Common myeloid progenitor, CD34-positive (primary cell): ENCODE results near the gene WLS.

ENCODE experiments used
- CTCF ChIA-PET: fragments of 350-600 bp; sonication (Branson Sonifier 250); formaldehyde crosslinking; loops from one replicate; lab custom pipeline; 2021; ENCODE audit warnings: antibody characterized with exemption; lab: Charles Lee
- POLR2A ChIA-PET: fragments of 350-600 bp; sonication (Branson Sonifier 250); formaldehyde crosslinking; loops from one replicate; lab custom pipeline; 2021; ENCODE audit warnings: antibody characterized with exemption; lab: Charles Lee
- DNase-seq, 3 donors: peaks; one replicate each; pipeline versions ENCODE4 v3.0.0 to v3.0.0-alpha.2; 2013
- H3K27ac ChIP-seq, 2 experiments: 1 replicate in 1 of 2; 2 replicates in 1 of 2; pipeline ENCODE4 v1.7.0; 2013; ENCODE audit warnings: inconsistent platforms in 2 of 2, low read length in 2 of 2, mild to moderate bottlenecking in 2 of 2, low read depth in 1 of 2, moderate library complexity in 1 of 2; ENCODE audit not compliant: severe bottlenecking in 2 of 2, insufficient read depth in 1 of 2, poor library complexity in 1 of 2
- H3K27me3 ChIP-seq, 5 experiments: replicated peaks in 2 of 5; 1 replicate in 3 of 5; 2 replicates in 2 of 5; pipeline versions ENCODE4 v1.6.1 to v1.7.0; 2013; ENCODE audit warnings: low read length in 4 of 5, mild to moderate bottlenecking in 2 of 5, moderate library complexity in 2 of 5, inconsistent platforms in 1 of 5; ENCODE audit not compliant: insufficient read depth in 5 of 5, control insufficient read depth in 4 of 5
- H3K36me3 ChIP-seq, 4 experiments: 1 replicate in 2 of 4; 2 replicates in 2 of 4; pipeline versions ENCODE4 v1.6.1 to v1.7.0; 2013; ENCODE audit warnings: low read length in 3 of 4, control low read depth in 1 of 4, mild to moderate bottlenecking in 1 of 4; ENCODE audit not compliant: control insufficient read depth in 4 of 4, insufficient read depth in 4 of 4
- H3K4me1 ChIP-seq, 4 experiments: 1 replicate in 3 of 4; 2 replicates in 1 of 4; pipeline versions ENCODE4 v1.6.1 to v1.7.1; 2013; ENCODE audit warnings: low read length in 3 of 4, mild to moderate bottlenecking in 3 of 4, control low read depth in 1 of 4, inconsistent platforms in 1 of 4, moderate library complexity in 1 of 4; ENCODE audit not compliant: control insufficient read depth in 4 of 4, insufficient read depth in 4 of 4; ENCODE audit errors: control extremely low read depth in 1 of 4
- H3K4me3 ChIP-seq, 7 experiments: 1 replicate in 4 of 7; 2 replicates in 3 of 7; pipeline versions ENCODE4 v1.5.1 to v1.7.0; 2013; ENCODE audit warnings: mild to moderate bottlenecking in 7 of 7, low read length in 6 of 7, moderate library complexity in 6 of 7, inconsistent platforms in 2 of 7, low read depth in 2 of 7, control low read depth in 1 of 7; ENCODE audit not compliant: insufficient read depth in 4 of 7, control insufficient read depth in 1 of 7; ENCODE audit errors: extremely low read depth in 1 of 7
- H3K9me3 ChIP-seq, 5 experiments: 1 replicate in 4 of 5; 2 replicates in 1 of 5; pipeline versions ENCODE4 v1.6.1 to v1.7.1; 2013; ENCODE audit warnings: low read length in 4 of 5, mild to moderate bottlenecking in 2 of 5, inconsistent platforms in 1 of 5, low read depth in 1 of 5, moderate library complexity in 1 of 5; ENCODE audit not compliant: control insufficient read depth in 4 of 5, insufficient read depth in 2 of 5; ENCODE audit errors: control extremely low read depth in 1 of 5
- WGBS: methylation state at CpG from one replicate; pipeline ENCODE4 v1.1.5; 2013; ENCODE audit not compliant: insufficient coverage; 5-methylcytosine and 5-hydroxymethylcytosine counted together

Gene WLS

DNA sequence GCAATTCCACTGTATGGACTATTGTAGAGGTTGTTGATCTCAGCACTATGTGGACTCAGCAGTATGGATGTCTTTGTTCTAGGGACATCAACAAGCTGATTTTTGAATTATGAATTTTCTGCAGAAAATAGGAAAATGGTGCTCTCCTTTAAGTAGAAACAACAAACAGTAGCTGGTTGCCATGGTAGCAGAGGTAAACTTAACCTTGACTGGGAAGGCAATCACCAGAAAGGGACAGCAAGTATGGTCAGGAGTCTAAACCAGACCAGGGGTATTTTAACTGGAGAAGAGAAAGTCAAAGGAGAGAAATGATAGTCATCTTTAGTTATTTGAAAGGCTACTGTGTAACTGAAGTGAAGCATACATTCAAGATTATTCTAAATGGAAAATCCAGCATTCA lies 22.3 kb downstream of the WLS start:
- no peaks in the 10 kb centered on the region for H3K36me3 ChIP-seq
- H3K4me3 ChIP-seq = no peak overlapping the region
- POLR2A ChIA-PET = no interaction called here
- H3K27me3 ChIP-seq = peaks cover 0 to 4% (median 0%) of the 10 kb centered on the region in 5 experiments
- H3K4me1 ChIP-seq = no peaks in the 10 kb centered on the region
- DNase-seq = no peak
- H3K27ac ChIP-seq = no peak overlapping the region
- no peaks in the 10 kb centered on the region for H3K9me3 ChIP-seq
- CTCF ChIA-PET = no interaction called here

- CTCF ChIA-PET = interaction anchor here (1.2 kb wide), 1 partner anchor 9 kb away, joined by 3 read pairs; no protein-coding TSS in a partner anchor
- no peak overlapping the region for H3K4me3 ChIP-seq
- DNase-seq = no peak
- peaks cover 0 to 4% (median 0%) of the 10 kb centered on the region in 5 experiments for H3K27me3 ChIP-seq
- no peaks in the 10 kb centered on the region for H3K9me3 ChIP-seq
- no peaks in the 10 kb centered on the region for H3K36me3 ChIP-seq
- WGBS = 100% methylated on average over 1 of the region's 3 CpGs
- no peaks in the 10 kb centered on the region for H3K4me1 ChIP-seq
- POLR2A ChIA-PET = no interaction called here
- H3K27ac ChIP-seq = no peak overlapping the region
Observed at GRCh38 chr1:68206848-68207689, 25.3 kb downstream of the WLS start.

DNA sequence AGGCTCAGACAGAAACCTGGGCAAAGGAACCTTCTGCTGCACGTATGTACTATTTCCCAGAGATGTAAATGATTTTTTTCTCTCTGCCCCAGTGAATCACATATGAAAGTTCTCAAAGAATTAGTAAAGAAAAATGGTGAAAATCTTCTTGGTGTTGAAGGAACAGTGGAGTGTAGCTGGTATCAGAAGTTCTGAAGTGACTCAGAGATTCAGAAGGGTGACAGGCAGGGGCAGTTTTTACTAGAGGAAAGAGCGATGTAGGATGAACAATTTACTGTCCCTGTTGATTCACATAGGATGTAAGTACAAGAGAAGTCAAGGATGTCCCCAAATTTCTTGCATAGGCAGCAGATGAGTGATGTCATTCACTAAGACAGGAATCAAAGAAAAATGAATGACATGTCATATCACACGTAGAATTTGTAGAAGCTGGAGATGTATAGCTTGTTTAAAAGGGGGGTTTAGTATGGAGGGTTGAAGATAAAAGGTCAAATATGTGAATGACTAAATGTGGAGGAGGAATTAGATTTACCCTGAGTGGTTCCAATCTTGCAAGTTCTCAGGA lies 26.4 kb downstream of the WLS start:
- no peak for DNase-seq
- H3K27ac ChIP-seq = no peak overlapping the region
- H3K4me3 ChIP-seq = no peak overlapping the region
- ChIA-PET POLR2A (no interaction called here), CTCF (no interaction called here)
- no peaks in the 10 kb centered on the region for H3K4me1 ChIP-seq
- no peaks in the 10 kb centered on the region for H3K36me3 ChIP-seq
- no peaks in the 10 kb centered on the region for H3K9me3 ChIP-seq
- H3K27me3 ChIP-seq = no peaks in the 10 kb centered on the region
- 100% methylated on average over 2 of the region's 3 CpGs for WGBS

- no peaks in the 10 kb centered on the region for H3K9me3 ChIP-seq
- no peaks in the 10 kb centered on the region for H3K36me3 ChIP-seq
- no peak for DNase-seq
- no peaks in the 10 kb centered on the region for H3K4me1 ChIP-seq
- H3K27ac ChIP-seq = no peak overlapping the region
- CTCF ChIA-PET = no interaction called here
- H3K4me3 ChIP-seq = no peak overlapping the region
- POLR2A ChIA-PET = no interaction called here
- WGBS = 94% methylated on average over 2 of the region's 4 CpGs
- no peaks in the 10 kb centered on the region for H3K27me3 ChIP-seq
Observed at GRCh38 chr1:68204977-68205630, 27.2 kb downstream of the WLS start.

- H3K4me1 ChIP-seq = no peaks in the 10 kb centered on the region
- WGBS = 93% methylated on average over 3 of the region's 5 CpGs
- no peaks in the 10 kb centered on the region for H3K9me3 ChIP-seq
- DNase-seq = no peak
- no peak overlapping the region for H3K27ac ChIP-seq
- ChIA-PET CTCF (no interaction called here), POLR2A (no interaction called here)
- H3K36me3 ChIP-seq = no peaks in the 10 kb centered on the region
- no peak overlapping the region for H3K4me3 ChIP-seq
- no peaks in the 10 kb centered on the region for H3K27me3 ChIP-seq
Observed at GRCh38 chr1:68202239-68202832, 30.0 kb downstream of the WLS start.

DNA sequence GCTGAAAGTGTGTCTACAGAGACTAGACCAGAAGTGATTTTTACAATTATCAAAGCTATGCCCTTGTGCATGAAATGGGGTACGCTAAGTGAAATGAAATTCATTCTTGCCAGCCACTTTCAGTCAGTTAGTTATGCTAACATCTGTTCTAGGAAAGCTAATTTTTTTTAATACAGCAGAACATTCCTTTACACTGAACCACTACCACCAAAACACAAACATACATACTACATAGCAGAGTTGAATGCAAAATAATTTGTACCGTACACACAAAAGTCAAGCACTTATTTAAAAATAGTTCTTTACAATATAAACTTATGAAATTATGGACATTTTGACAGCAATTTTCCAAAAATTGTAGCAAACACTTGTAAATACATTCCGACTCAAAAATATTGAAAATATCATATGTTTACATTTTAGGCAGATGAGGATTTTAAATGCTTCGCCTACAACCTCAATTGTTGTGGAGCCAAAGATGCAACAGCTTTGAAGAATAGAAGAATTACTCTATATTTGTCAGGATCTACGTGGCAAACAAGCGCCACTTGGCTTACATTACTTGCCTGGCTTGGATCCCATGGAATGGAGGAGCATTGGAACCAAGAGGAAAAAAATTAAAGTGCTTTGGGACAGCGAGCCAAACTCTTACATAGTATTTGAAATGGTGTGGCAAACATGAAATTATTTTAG lies 30.6 kb downstream of the WLS start:
- H3K27ac ChIP-seq = no peak overlapping the region
- DNase-seq = no peak
- ChIA-PET POLR2A (no interaction called here), CTCF (interaction anchor here (0.9 to 1.2 kb wide), 2 partner anchors 141 to 241 kb away, joined by 3 to 4 read pairs; no protein-coding TSS in a partner anchor)
- 100% methylated on average over 4 of the region's 7 CpGs for WGBS
- no peaks in the 10 kb centered on the region for H3K4me1 ChIP-seq
- H3K9me3 ChIP-seq = no peaks in the 10 kb centered on the region
- no peak overlapping the region for H3K4me3 ChIP-seq
- no peaks in the 10 kb centered on the region for H3K27me3 ChIP-seq
- no peaks in the 10 kb centered on the region for H3K36me3 ChIP-seq
